Measurements from ENCODE around the gene TIMP3. TPM values are rescaled to one million over a fixed set of nuclear protein-coding genes. Genes with fewer than 3 reads are reported as not detected.
"Not testable (repeated sequence)": the region's sequence is repeated elsewhere in the genome, so short reads cannot be mapped to it uniquely, and the experiment has no call there.

TIMP3 gene
- total RNA-seq, 4 donors from 2014 or later = 40.1 to 93.3 (median 67.5) TPM

DNA sequence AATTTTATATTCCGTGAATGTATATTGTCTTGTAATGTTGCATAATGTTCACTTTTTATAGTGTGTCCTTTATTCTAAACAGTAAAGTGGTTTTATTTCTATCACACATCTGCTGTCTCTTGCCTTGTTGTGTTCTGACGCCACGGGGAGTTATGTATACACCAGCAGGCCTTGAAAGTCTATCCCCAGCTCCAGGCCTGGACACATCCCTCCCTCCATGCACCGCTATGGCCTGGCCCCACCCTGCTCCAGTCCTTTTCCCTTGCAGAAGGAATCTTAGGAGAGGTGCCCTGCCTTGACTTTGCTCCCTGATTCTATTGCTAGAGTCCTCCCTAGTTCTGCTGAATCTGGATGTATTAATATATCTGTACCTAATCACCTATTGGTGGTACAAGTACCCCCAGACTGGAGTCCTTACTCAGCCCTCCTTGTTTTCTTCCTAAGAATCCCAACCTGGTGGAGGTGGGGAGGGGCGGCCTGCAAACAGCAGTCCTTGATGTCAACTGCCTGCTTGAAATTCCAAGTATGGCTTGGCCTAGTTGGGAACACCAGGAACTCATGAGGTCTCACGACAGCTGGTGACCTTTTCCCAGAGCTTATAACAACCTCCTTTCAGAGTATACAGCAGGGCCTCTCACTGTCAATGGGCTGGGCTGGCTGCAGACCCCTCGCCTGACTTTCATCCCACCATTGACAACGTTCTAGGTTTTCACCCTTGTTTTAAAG lies 61.6 kb downstream of the TIMP3 start:
- H3K36me3 ChIP-seq = peaks cover 0 to 19% (median 0%) of the 10 kb centered on the region in 3 donors
- H3K4me1 ChIP-seq = no peaks in the 10 kb centered on the region
- no peak overlapping the region for H3K27ac ChIP-seq
- TF ChIP-seq, protein P1, sequence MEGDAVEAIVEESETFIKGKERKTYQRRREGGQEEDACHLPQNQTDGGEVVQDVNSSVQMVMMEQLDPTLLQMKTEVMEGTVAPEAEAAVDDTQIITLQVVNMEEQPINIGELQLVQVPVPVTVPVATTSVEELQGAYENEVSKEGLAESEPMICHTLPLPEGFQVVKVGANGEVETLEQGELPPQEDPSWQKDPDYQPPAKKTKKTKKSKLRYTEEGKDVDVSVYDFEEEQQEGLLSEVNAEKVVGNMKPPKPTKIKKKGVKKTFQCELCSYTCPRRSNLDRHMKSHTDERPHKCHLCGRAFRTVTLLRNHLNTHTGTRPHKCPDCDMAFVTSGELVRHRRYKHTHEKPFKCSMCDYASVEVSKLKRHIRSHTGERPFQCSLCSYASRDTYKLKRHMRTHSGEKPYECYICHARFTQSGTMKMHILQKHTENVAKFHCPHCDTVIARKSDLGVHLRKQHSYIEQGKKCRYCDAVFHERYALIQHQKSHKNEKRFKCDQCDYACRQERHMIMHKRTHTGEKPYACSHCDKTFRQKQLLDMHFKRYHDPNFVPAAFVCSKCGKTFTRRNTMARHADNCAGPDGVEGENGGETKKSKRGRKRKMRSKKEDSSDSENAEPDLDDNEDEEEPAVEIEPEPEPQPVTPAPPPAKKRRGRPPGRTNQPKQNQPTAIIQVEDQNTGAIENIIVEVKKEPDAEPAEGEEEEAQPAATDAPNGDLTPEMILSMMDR (IDR thresholded peaks at IDR 0.05) = no peak
- TF ChIP-seq POLR2A (IDR thresholded peaks at IDR 0.05) = no peak
- H3K9me3 ChIP-seq = no peaks in the 10 kb centered on the region
- no peak overlapping the region for H3K4me3 ChIP-seq
- no peaks in the 10 kb centered on the region for H3K27me3 ChIP-seq
- DNase-seq = no peak

DNA sequence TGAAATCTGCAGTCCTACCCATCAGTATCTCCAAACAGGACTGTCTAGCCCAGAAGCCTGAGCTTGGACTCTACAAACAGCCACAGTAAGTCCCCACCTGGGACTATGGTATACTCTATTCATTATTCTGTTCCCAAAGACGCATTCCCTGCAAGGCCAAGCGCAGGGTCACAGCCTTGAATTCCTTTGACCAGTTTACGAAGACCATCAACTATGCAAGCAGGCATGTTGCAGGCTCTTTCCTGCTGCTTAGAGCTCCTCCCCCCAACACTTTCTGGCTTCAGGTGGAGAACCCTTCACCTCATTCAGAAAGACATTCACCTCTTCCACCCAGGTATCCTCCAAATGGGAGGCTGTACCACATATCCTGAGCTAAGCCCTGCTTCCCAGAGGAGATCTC lies 62.5 kb downstream of the TIMP3 start:
- no peaks in the 10 kb centered on the region for H3K9me3 ChIP-seq
- H3K4me1 ChIP-seq = no peaks in the 10 kb centered on the region
- no peak overlapping the region for H3K27ac ChIP-seq
- TF ChIP-seq, protein P1 (IDR thresholded peaks at IDR 0.05) = no peak
- no peak for TF ChIP-seq POLR2A (IDR thresholded peaks at IDR 0.05)
- H3K27me3 ChIP-seq = no peaks in the 10 kb centered on the region
- peaks cover 0 to 13% (median 0%) of the 10 kb centered on the region in 3 donors for H3K36me3 ChIP-seq
- DNase-seq = no peak
- no peak overlapping the region for H3K4me3 ChIP-seq

DNA sequence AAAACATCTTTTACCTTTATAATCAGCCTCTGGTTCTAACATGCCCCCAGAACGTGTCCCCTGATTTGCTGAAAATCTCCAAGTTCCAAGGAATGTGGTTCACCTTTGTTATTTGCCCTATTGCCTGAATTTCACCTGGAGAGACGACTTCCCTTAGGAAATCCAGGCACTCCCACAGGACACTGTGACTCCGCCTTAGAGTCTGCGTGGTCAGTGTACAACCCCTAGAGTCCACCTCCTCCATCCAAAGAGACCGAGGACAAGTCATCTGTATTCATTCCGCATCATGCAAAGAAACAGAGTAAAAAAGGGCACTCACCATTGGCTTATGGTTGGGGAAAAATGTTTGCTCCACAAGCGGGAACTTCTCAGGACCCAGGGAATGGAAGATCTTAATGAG lies 63.1 kb downstream of the TIMP3 start:
- no peak overlapping the region for H3K4me3 ChIP-seq
- H3K36me3 ChIP-seq = peaks cover 0 to 8% (median 0%) of the 10 kb centered on the region in 3 donors
- H3K27me3 ChIP-seq = no peaks in the 10 kb centered on the region
- TF ChIP-seq, protein P1 (IDR thresholded peaks at IDR 0.05) = no peak
- no peak for TF ChIP-seq POLR2A (IDR thresholded peaks at IDR 0.05)
- DNase-seq = no peak
- H3K9me3 ChIP-seq = no peaks in the 10 kb centered on the region
- H3K4me1 ChIP-seq = no peaks in the 10 kb centered on the region
- no peak overlapping the region for H3K27ac ChIP-seq

DNA sequence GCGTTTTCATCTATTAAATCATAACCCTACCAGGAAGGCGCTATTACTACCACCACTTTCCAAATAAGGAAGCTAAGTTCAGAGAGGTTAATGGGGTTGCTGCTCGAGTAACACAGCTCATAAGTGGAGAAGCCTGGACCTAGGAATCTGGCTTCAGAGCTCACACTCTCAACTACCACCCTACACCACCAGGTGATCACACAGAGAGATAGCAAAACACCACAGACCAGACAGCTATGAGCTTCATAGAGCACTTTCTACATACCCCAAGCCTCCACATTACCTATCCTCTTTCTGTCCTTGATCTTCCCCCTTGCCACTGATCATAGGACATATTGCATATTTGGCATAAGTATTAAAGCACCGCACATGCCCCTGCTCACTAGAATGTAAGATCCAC lies 65.4 kb downstream of the TIMP3 start:
- DNase-seq = no peak
- no peaks in the 10 kb centered on the region for H3K36me3 ChIP-seq
- H3K27ac ChIP-seq = no peak overlapping the region
- no peaks in the 10 kb centered on the region for H3K27me3 ChIP-seq
- no peaks in the 10 kb centered on the region for H3K4me1 ChIP-seq
- H3K4me3 ChIP-seq = no peak overlapping the region
- no peak for TF ChIP-seq POLR2A (IDR thresholded peaks at IDR 0.05)
- H3K9me3 ChIP-seq = no peaks in the 10 kb centered on the region

DNA sequence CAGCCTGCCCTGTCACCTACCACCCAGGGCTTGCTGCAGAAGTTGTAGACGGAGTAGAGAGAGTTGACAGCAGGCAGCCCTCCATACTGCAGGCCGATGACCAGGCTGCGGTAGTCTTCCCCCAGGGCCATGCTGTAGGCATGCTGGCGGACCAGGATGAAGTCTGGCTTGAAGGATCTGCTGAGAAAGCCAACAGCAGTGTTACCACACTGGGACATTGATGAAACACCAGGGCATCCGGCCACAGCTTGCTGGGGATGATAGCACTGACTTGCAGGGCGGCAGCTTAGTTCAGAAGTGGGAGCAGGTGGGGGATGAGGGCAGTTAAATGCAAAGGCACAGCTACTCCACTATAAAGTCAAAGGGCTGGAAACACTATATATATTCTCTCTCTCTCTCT lies 67.4 kb downstream of the TIMP3 start:
- no peak for DNase-seq
- no peaks in the 10 kb centered on the region for H3K36me3 ChIP-seq
- no peak overlapping the region for H3K27ac ChIP-seq
- no peak overlapping the region for H3K4me3 ChIP-seq
- no peaks in the 10 kb centered on the region for H3K9me3 ChIP-seq
- H3K4me1 ChIP-seq = no peaks in the 10 kb centered on the region
- TF ChIP-seq POLR2A (IDR thresholded peaks at IDR 0.05) = no peak
- H3K27me3 ChIP-seq = no peaks in the 10 kb centered on the region

DNA sequence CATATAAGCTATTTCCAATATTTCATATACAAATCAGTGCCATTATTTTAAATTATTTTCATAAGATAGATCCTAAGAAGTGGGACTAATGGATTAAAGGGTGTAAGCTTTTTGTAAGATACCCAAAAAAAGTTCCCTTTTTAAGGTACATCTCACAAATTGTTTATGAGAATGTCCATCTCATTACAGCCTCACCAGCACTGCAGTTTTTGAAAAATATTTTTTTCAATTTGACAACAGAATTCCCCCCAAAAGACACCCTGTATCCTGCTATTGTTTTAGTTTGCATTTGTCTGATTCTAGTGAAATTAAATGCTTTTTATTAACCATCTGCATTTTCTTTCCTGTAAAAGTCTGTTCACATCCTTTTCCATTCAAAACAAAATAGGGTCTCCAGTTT lies 69.0 kb downstream of the TIMP3 start:
- no peaks in the 10 kb centered on the region for H3K36me3 ChIP-seq
- H3K27ac ChIP-seq = no peak overlapping the region
- no peaks in the 10 kb centered on the region for H3K9me3 ChIP-seq
- no peak for TF ChIP-seq POLR2A (IDR thresholded peaks at IDR 0.05)
- TF ChIP-seq, protein P1 (IDR thresholded peaks at IDR 0.05) = no peak
- H3K4me3 ChIP-seq = no peak overlapping the region
- H3K27me3 ChIP-seq = no peaks in the 10 kb centered on the region
- no peaks in the 10 kb centered on the region for H3K4me1 ChIP-seq
- DNase-seq = no peak

DNA sequence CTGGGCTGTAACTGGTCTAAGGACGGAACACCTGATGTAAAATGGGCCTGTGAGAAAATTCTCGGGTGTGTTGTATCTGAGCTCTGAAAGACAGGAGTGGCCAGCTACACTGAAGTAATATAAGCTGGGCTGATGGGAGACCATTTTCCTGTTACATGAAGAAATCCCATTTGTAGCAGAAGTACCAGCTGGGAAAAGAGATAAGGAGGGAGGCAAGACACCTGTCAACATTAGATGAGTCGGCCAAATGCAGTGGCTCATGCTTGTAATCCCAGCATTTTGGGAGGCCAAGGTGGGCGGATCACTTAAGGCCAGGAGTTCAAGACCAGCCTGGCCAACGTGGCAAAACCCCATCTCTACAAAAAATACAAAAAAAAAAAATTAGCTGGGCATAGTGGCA lies 72.1 kb downstream of the TIMP3 start:
- not testable (repeated sequence) for H3K4me3 ChIP-seq, H3K4me1 ChIP-seq, H3K9me3 ChIP-seq, DNase-seq, H3K36me3 ChIP-seq, H3K27ac ChIP-seq, H3K27me3 ChIP-seq

Data from Peyer's patch (tissue), 4 donors.